HCT116 (cell line): ENCODE measurements around the gene BAIAP2.

Experiments used
- JUND ChIP-seq: IDR thresholded peaks from 2 replicates; pipeline ENCODE4 v1.6.1; 2012
- POLR2A ChIP-seq: IDR thresholded peaks from 2 replicates; pipeline ENCODE4 v1.7.0; 2011; ENCODE audit warnings: borderline replicate concordance; ENCODE audit not compliant: insufficient read depth, insufficient read length; ENCODE audit errors: extremely low read depth
- POLR2AphosphoS5 ChIP-seq: IDR thresholded peaks from 2 replicates; pipeline ENCODE4 v1.6.1; 2011; ENCODE audit warnings: mild to moderate bottlenecking, low read depth, low read length, moderate library complexity
- RAD21 ChIP-seq: IDR thresholded peaks from 2 replicates; pipeline ENCODE4 v1.6.1; 2012; ENCODE audit warnings: low read depth, mild to moderate bottlenecking
- TF ChIP-seq, protein P1 (sequence below): IDR thresholded peaks from 2 replicates; pipeline ENCODE4 v1.6.1; 2011; ENCODE audit warnings: mild to moderate bottlenecking, low read length, moderate library complexity; ENCODE audit not compliant: insufficient replicate concordance; ENCODE audit errors: extremely low read depth
- TF ChIP-seq, protein P2 (sequence below): IDR thresholded peaks from 2 replicates; pipeline ENCODE4 v1.6.1; 2012
- TF ChIP-seq, protein P3 (sequence below), 3 experiments: fragments of 200-600 bp in 1 of 3; sonication (generic) in 1 of 3; IDR thresholded peaks in 2 of 3; conservative IDR thresholded peaks in 1 of 3; 2 replicates each; pipeline ENCODE4 v1.5.1; 2012 to 2017; ENCODE audit warnings: low read depth in 2 of 3, low read length in 2 of 3, antibody characterized with exemption in 1 of 3, borderline replicate concordance in 1 of 3, control low read depth in 1 of 3, mild to moderate bottlenecking in 1 of 3, mixed read lengths in 1 of 3, mixed run types in 1 of 3, moderate library complexity in 1 of 3; ENCODE audit not compliant: insufficient read depth in 1 of 3

DNA sequence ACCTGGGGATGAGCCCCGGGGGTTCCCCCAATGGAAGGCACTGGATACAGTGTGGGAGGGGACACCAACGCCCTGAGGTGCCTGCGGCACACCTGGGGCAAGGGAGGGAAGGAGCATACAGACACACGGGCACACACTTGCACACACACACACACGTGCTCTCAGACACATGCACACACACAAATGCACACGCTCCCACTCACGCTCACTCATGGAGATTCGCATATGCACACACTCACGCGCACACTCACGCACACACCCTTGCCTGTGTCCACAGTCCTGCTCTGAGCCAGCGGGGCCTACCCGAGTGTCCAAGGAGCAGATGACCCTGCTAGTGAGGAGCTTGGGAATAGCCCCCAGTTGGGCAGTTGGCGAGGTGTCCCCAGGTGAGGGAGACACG, 113.6 kb downstream of the BAIAP2 start:
- no peak for TF ChIP-seq POLR2AphosphoS5
- no peak for TF ChIP-seq POLR2A
- TF ChIP-seq, protein P1, sequence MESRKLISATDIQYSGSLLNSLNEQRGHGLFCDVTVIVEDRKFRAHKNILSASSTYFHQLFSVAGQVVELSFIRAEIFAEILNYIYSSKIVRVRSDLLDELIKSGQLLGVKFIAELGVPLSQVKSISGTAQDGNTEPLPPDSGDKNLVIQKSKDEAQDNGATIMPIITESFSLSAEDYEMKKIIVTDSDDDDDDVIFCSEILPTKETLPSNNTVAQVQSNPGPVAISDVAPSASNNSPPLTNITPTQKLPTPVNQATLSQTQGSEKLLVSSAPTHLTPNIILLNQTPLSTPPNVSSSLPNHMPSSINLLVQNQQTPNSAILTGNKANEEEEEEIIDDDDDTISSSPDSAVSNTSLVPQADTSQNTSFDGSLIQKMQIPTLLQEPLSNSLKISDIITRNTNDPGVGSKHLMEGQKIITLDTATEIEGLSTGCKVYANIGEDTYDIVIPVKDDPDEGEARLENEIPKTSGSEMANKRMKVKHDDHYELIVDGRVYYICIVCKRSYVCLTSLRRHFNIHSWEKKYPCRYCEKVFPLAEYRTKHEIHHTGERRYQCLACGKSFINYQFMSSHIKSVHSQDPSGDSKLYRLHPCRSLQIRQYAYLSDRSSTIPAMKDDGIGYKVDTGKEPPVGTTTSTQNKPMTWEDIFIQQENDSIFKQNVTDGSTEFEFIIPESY, result no peak
- no peak for TF ChIP-seq JUND
- no peak for TF ChIP-seq RAD21
- TF ChIP-seq, protein P2, sequence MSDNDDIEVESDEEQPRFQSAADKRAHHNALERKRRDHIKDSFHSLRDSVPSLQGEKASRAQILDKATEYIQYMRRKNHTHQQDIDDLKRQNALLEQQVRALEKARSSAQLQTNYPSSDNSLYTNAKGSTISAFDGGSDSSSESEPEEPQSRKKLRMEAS, result no peak
- TF ChIP-seq, protein P3, sequence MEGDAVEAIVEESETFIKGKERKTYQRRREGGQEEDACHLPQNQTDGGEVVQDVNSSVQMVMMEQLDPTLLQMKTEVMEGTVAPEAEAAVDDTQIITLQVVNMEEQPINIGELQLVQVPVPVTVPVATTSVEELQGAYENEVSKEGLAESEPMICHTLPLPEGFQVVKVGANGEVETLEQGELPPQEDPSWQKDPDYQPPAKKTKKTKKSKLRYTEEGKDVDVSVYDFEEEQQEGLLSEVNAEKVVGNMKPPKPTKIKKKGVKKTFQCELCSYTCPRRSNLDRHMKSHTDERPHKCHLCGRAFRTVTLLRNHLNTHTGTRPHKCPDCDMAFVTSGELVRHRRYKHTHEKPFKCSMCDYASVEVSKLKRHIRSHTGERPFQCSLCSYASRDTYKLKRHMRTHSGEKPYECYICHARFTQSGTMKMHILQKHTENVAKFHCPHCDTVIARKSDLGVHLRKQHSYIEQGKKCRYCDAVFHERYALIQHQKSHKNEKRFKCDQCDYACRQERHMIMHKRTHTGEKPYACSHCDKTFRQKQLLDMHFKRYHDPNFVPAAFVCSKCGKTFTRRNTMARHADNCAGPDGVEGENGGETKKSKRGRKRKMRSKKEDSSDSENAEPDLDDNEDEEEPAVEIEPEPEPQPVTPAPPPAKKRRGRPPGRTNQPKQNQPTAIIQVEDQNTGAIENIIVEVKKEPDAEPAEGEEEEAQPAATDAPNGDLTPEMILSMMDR (IDR thresholded peaks at IDR 0.05 in 2 of 3, conservative IDR thresholded peaks at IDR 0.05 in 1 of 3; ENCODE audit: borderline replicate concordance in 1 of 3, insufficient read depth in 1 of 3, low read depth in 2 of 3, low read length in 2 of 3), result no peak
